KMS-11 (cell line): Measurements from ENCODE around the gene ABCA1.
"Not testable (repeated sequence)": the region's sequence is repeated elsewhere in the genome, so short reads cannot be mapped to it uniquely, and the experiment has no call there.

ENCODE experiments used
- H2AFZ ChIP-seq: fragments of 200-600 bp; sonication (generic); 2 replicates; pipeline ENCODE4 v1.6.1; 2016; ENCODE audit warnings: antibody characterized with exemption, mixed run types, low read depth
- H3K27ac ChIP-seq: fragments of 200-600 bp; sonication (generic); 2 replicates; pipeline ENCODE4 v1.6.1; 2016; ENCODE audit warnings: mild to moderate bottlenecking, mixed run types
- H3K27me3 ChIP-seq: fragments of 200-600 bp; sonication (generic); 2 replicates; pipeline ENCODE4 v1.6.1; 2017; ENCODE audit warnings: mild to moderate bottlenecking, low read depth, mixed run types, moderate library complexity; ENCODE audit not compliant: insufficient read depth
- H3K36me3 ChIP-seq: fragments of 200-600 bp; sonication (generic); 2 replicates; pipeline ENCODE4 v1.6.1; 2017; ENCODE audit warnings: mild to moderate bottlenecking, mixed run types; ENCODE audit not compliant: insufficient read depth
- H3K4me1 ChIP-seq: fragments of 200-600 bp; sonication (generic); 2 replicates; pipeline ENCODE4 v1.6.1; 2016; ENCODE audit warnings: mild to moderate bottlenecking, low read depth, mixed run types; ENCODE audit not compliant: poor library complexity, severe bottlenecking
- H3K4me2 ChIP-seq: fragments of 200-600 bp; sonication (generic); 2 replicates; pipeline ENCODE4 v1.7.0; 2016; ENCODE audit warnings: mild to moderate bottlenecking, mixed run types
- H3K4me3 ChIP-seq: fragments of 200-600 bp; sonication (generic); IDR thresholded peaks from 2 replicates; pipeline ENCODE4 v1.6.1; 2017; ENCODE audit warnings: low read depth, low read length, mixed read lengths; ENCODE audit not compliant: insufficient read depth
- H3K79me2 ChIP-seq: fragments of 200-600 bp; sonication (generic); 2 replicates; pipeline ENCODE4 v1.6.1; 2016; ENCODE audit warnings: low read depth, mixed run types; ENCODE audit not compliant: insufficient read depth
- H3K9ac ChIP-seq: fragments of 200-600 bp; sonication (generic); 2 replicates; pipeline ENCODE4 v1.6.1; 2016; ENCODE audit warnings: mild to moderate bottlenecking, mixed run types
- H4K20me1 ChIP-seq: fragments of 200-600 bp; sonication (generic); 2 replicates; pipeline ENCODE4 v1.6.1; 2016; ENCODE audit warnings: mild to moderate bottlenecking, mixed run types; ENCODE audit not compliant: insufficient read depth
- CTCF ChIP-seq: fragments of 200-600 bp; sonication (generic); conservative IDR thresholded peaks from 2 replicates; pipeline ENCODE4 v1.6.1; 2017; ENCODE audit warnings: low read depth, mild to moderate bottlenecking, antibody characterized with exemption, low read length, moderate library complexity, mixed read lengths

Gene ABCA1

GRCh38 chr9:104858846-104859245, 69.1 kb downstream of the ABCA1 start:
- H3K4me3 ChIP-seq = no peak overlapping the region
- TF ChIP-seq CTCF = no peak
- peaks cover 31% of the 10 kb centered on the region for H3K4me1 ChIP-seq
- no peak overlapping the region for H3K27ac ChIP-seq
- no peak overlapping the region for H2AFZ ChIP-seq
- H3K27me3 ChIP-seq = no peaks in the 10 kb centered on the region
- H3K79me2 ChIP-seq = no peaks in the 10 kb centered on the region
- no peak overlapping the region for H3K9ac ChIP-seq
- no peaks in the 10 kb centered on the region for H4K20me1 ChIP-seq
- H3K4me2 ChIP-seq = no peak overlapping the region
- no peaks in the 10 kb centered on the region for H3K36me3 ChIP-seq

- no peak overlapping the region for H2AFZ ChIP-seq
- H3K4me2 ChIP-seq = no peak overlapping the region
- H3K79me2 ChIP-seq = no peaks in the 10 kb centered on the region
- H3K27ac ChIP-seq = no peak overlapping the region
- no peak for TF ChIP-seq CTCF
- H3K4me3 ChIP-seq = no peak overlapping the region
- no peaks in the 10 kb centered on the region for H3K27me3 ChIP-seq
- peaks cover 25% of the 10 kb centered on the region for H3K4me1 ChIP-seq
- no peak overlapping the region for H3K9ac ChIP-seq
- H4K20me1 ChIP-seq = no peaks in the 10 kb centered on the region
- H3K36me3 ChIP-seq = no peaks in the 10 kb centered on the region
These were observed 69.7 kb downstream of the ABCA1 start for GRCh38 chr9:104858271-104858670.

GRCh38 chr9:104856413-104856941, 71.5 kb downstream of the ABCA1 start:
- Histone ChIP-seq H3K9ac (no peak overlapping the region), H3K4me1 (peaks cover 20% of the 10 kb centered on the region), H3K36me3 (no peaks in the 10 kb centered on the region), H3K4me2 (no peak overlapping the region), H3K4me3 (no peak overlapping the region), H4K20me1 (no peaks in the 10 kb centered on the region), H3K27ac (no peak overlapping the region), H3K27me3 (no peaks in the 10 kb centered on the region), H2AFZ (no peak overlapping the region), H3K79me2 (no peaks in the 10 kb centered on the region)
- no peak for TF ChIP-seq CTCF

- peaks cover 16% of the 10 kb centered on the region for H3K4me1 ChIP-seq
- H3K36me3 ChIP-seq = no peaks in the 10 kb centered on the region
- no peak overlapping the region for H3K9ac ChIP-seq
- no peak overlapping the region for H3K27ac ChIP-seq
- H2AFZ ChIP-seq = no peak overlapping the region
- no peaks in the 10 kb centered on the region for H3K79me2 ChIP-seq
- no peak overlapping the region for H3K4me2 ChIP-seq
- H3K27me3 ChIP-seq = no peaks in the 10 kb centered on the region
- H3K4me3 ChIP-seq = no peak overlapping the region
- H4K20me1 ChIP-seq = no peaks in the 10 kb centered on the region
- TF ChIP-seq CTCF = no peak
These were observed 72.1 kb downstream of the ABCA1 start for GRCh38 chr9:104855807-104856206.

- H3K4me1 ChIP-seq = peaks cover 11% of the 10 kb centered on the region
- not testable (repeated sequence) for H3K36me3 ChIP-seq, H3K27me3 ChIP-seq, H2AFZ ChIP-seq, H4K20me1 ChIP-seq, H3K9ac ChIP-seq, H3K27ac ChIP-seq, H3K79me2 ChIP-seq, H3K4me3 ChIP-seq, H3K4me2 ChIP-seq
These were observed 72.7 kb downstream of the ABCA1 start for GRCh38 chr9:104855258-104855657.
